Thyroid gland (tissue), 4 donors: ENCODE results near the gene RPL13A. TPM values are rescaled to one million over a fixed set of nuclear protein-coding genes. Genes with fewer than 3 reads are reported as not detected.

Experiments used
- DNase-seq, 2 donors: peaks; one replicate each; pipeline ENCODE4 v3.0.0-alpha.2; 2019
- H3K27ac ChIP-seq, 3 donors: fragments of 200-600 bp; sonication (generic); 1 replicate in 2 of 3; 2 replicates in 1 of 3; pipeline ENCODE4 v1.5.1; 2016 to 2019; ENCODE audit warnings: mild to moderate bottlenecking in 1 of 3, moderate library complexity in 1 of 3
- H3K27me3 ChIP-seq: fragments of 200-600 bp; sonication (generic); one replicate; pipeline ENCODE4 v1.5.1; 2019
- H3K36me3 ChIP-seq, 2 donors: fragments of 200-600 bp; sonication (generic); one replicate each; pipeline ENCODE4 v1.5.1; 2016 to 2019
- H3K4me1 ChIP-seq, 2 donors: fragments of 200-600 bp; sonication (generic); one replicate each; pipeline ENCODE4 v1.5.1; 2017 to 2019
- H3K4me3 ChIP-seq, 3 donors: fragments of 200-600 bp; sonication (generic); replicated peaks in 1 of 3; 1 replicate in 2 of 3; 2 replicates in 1 of 3; pipeline ENCODE4 v1.5.1; 2016; ENCODE audit warnings: mild to moderate bottlenecking in 1 of 3
- H3K9me3 ChIP-seq: fragments of 200-600 bp; sonication (generic); one replicate; pipeline ENCODE4 v1.5.1; 2017
- POLR2A ChIP-seq, 2 donors: fragments of 450-650 bp; IDR thresholded peaks; one replicate each; pipeline ENCODE4 v1.6.1; 2017; ENCODE audit warnings: antibody characterized with exemption in 2 of 2, mild to moderate bottlenecking in 2 of 2, moderate library complexity in 1 of 2
- WGBS, 2 donors: methylation state at CpG; one replicate each; pipeline ENCODE4 v1.1.5; 2017; 5-methylcytosine and 5-hydroxymethylcytosine counted together
- intact Hi-C: fragments of 100-400 bp; cut with DNase I; formaldehyde crosslinking; loops from one replicate; pipeline ENCODE4 v1.15.1; 2023
- total RNA-seq, 4 donors: library from RNA; depleted of rRNA; stranded (reverse); fragments of >200 nt; gene quantifications; one replicate each; pipeline ENCODE4 v1.2.3, GENCODE V29; 2016
- TF ChIP-seq, protein P1 (sequence below), 6 experiments: fragments of 200-600 bp in 3 of 6; fragments of 450-650 bp in 3 of 6; sonication (generic) in 3 of 6; IDR thresholded peaks; one replicate each; pipeline ENCODE4 v1.5.1; 2016 to 2019; ENCODE audit warnings: antibody characterized with exemption in 6 of 6, mild to moderate bottlenecking in 2 of 6, inconsistent platforms in 1 of 6, moderate library complexity in 1 of 6

The RPL13A gene
- total RNA-seq, 4 donors from 2014 or later: 1,542 to 2,853 (median 2,123) TPM

DNA sequence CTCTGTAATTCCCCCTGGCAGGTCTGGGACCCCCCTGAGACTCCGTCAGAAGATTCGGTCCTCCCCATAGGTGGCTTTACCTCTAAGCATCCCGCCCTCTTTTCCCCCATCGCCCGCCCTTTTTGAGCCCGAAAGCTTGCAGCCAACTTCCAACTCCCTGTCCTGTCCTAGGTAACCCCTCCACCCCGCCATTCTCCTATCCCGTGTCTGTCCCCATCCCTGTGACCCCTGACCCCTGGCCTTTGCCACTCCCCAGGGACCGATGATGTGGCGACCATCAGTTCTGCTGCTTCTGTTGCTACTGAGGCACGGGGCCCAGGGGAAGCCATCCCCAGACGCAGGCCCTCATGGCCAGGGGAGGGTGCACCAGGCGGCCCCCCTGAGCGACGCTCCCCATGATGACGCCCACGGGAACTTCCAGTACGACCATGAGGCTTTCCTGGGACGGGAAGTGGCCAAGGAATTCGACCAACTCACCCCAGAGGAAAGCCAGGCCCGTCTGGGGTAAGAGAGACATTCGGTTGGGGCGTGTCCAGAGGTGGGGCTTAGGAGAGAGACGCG lies 40.9 kb downstream of the RPL13A start:
- no peaks in the 10 kb centered on the region for H3K9me3 ChIP-seq
- no peak for DNase-seq
- intact Hi-C loops: no loop called here
- peak overlapping the region in 1 of 3 donors; percentile 22 for H3K4me3 ChIP-seq
- no peak for TF ChIP-seq POLR2A (IDR thresholded peaks at IDR 0.05)
- TF ChIP-seq, protein P1, sequence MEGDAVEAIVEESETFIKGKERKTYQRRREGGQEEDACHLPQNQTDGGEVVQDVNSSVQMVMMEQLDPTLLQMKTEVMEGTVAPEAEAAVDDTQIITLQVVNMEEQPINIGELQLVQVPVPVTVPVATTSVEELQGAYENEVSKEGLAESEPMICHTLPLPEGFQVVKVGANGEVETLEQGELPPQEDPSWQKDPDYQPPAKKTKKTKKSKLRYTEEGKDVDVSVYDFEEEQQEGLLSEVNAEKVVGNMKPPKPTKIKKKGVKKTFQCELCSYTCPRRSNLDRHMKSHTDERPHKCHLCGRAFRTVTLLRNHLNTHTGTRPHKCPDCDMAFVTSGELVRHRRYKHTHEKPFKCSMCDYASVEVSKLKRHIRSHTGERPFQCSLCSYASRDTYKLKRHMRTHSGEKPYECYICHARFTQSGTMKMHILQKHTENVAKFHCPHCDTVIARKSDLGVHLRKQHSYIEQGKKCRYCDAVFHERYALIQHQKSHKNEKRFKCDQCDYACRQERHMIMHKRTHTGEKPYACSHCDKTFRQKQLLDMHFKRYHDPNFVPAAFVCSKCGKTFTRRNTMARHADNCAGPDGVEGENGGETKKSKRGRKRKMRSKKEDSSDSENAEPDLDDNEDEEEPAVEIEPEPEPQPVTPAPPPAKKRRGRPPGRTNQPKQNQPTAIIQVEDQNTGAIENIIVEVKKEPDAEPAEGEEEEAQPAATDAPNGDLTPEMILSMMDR (IDR thresholded peaks at IDR 0.05): no peak
- no peaks in the 10 kb centered on the region for H3K36me3 ChIP-seq
- no peaks in the 10 kb centered on the region for H3K27me3 ChIP-seq
- peak overlapping the region in 1 of 3 donors; percentile 38 for H3K27ac ChIP-seq
- WGBS, 2 donors: 50 to 57% methylated on average over 22 to 25 of the region's 25 CpGs
- peaks cover 4 to 10% of the 10 kb centered on the region in 2 donors for H3K4me1 ChIP-seq

GRCh38 chr19:49530708-49531107 lies 43.3 kb downstream of the RPL13A start:
- no peak overlapping the region for H3K27ac ChIP-seq
- H3K9me3 ChIP-seq: no peaks in the 10 kb centered on the region
- H3K4me1 ChIP-seq: peaks cover 8 to 22% of the 10 kb centered on the region in 2 donors
- H3K4me3 ChIP-seq: no peak overlapping the region
- H3K27me3 ChIP-seq: no peaks in the 10 kb centered on the region
- no peaks in the 10 kb centered on the region for H3K36me3 ChIP-seq
- TF ChIP-seq, protein P1 (IDR thresholded peaks at IDR 0.05): no peak
- no peak for TF ChIP-seq POLR2A (IDR thresholded peaks at IDR 0.05)
- intact Hi-C loops: no loop called here
- DNase-seq: no peak
- WGBS, 2 donors: 96% methylated on average over 7 of the region's 7 CpGs

- no peaks in the 10 kb centered on the region for H3K36me3 ChIP-seq
- no peak overlapping the region for H3K27ac ChIP-seq
- H3K27me3 ChIP-seq: no peaks in the 10 kb centered on the region
- H3K4me1 ChIP-seq: peaks cover 4 to 15% of the 10 kb centered on the region in 2 donors
- WGBS, 2 donors: 10 to 16% methylated on average over 14 to 23 of the region's 87 CpGs
- H3K4me3 ChIP-seq: peak overlapping the region in 2 of 3 donors; percentile 50 to 65
- TF ChIP-seq POLR2A (IDR thresholded peaks at IDR 0.05): no peak
- TF ChIP-seq, protein P1 (IDR thresholded peaks at IDR 0.05): peak in 2 of 6 experiments; percentile 9 to 28
- H3K9me3 ChIP-seq: no peaks in the 10 kb centered on the region
- peak; percentile 69 to 78 for DNase-seq
- intact Hi-C loops: no loop called here
Observed at GRCh38 chr19:49533551-49534488, 46.4 kb downstream of the RPL13A start.

DNA sequence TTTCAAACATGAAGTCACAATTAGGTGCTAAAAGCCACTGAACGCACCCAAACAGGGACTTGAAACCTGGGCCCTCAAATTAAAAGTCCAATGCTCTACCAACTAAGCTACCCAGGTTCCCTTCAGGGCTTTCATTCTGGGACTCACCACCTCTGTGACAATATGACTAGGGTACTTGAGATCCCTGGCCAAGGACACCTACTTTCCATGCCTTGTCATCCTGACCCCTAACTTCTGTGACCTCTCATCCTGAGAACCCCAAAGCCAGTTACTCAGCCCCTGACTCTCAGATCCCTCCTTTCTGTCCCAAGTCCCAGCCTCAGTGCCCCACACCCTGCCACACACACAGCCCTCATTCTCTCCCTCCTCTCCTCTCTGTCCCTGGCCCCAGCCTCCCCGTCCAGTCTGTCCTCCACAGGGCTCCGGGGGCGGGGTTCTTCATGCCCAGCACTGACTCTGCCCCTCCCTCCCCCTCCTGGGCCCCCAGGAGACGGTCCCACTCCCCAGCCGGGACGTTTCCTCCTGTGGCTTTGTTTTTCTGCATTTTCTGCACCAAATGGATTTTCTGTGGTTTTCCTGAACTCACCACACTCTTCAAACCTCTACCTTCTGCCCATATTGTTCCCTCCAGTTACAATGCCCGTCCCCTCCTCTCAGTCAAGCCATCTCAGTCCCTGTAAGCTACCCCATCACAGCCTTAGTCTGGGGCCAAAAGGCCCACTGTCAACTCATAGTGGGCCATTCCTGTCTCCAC lies 47.4 kb downstream of the RPL13A start:
- TF ChIP-seq POLR2A (IDR thresholded peaks at IDR 0.05): no peak
- TF ChIP-seq, protein P1 (IDR thresholded peaks at IDR 0.05): no peak
- Histone ChIP-seq H3K9me3 (no peaks in the 10 kb centered on the region), H3K27ac (no peak overlapping the region), H3K4me3 (no peak overlapping the region), H3K4me1 (peaks cover 4 to 15% of the 10 kb centered on the region in 2 donors), H3K27me3 (no peaks in the 10 kb centered on the region), H3K36me3 (no peaks in the 10 kb centered on the region)
- intact Hi-C loops: no loop called here
- 75 to 78% methylated on average over 8 of the region's 8 CpGs for WGBS, 2 donors
- no peak for DNase-seq
